H1 (cell line): Measurements from ENCODE around the gene GBGT1. TPM values are rescaled to one million over a fixed set of nuclear protein-coding genes. Genes with fewer than 3 reads are reported as not detected.

ENCODE experiments used
- CTCF ChIA-PET: fragments of 300-600 bp; sonication (Branson Sonifier 250); formaldehyde crosslinking; loops from one replicate; lab custom pipeline; 2021; ENCODE audit not compliant: partially characterized antibody; lab: Charles Lee
- POLR2A ChIA-PET: fragments of 300-600 bp; sonication (Branson Sonifier 250); formaldehyde crosslinking; loops from one replicate; lab custom pipeline; 2021; ENCODE audit warnings: inconsistent platforms; ENCODE audit not compliant: partially characterized antibody; lab: Charles Lee
- DNase-seq, 2 experiments: peaks; one replicate each; pipeline versions ENCODE4 v3.0.0 to v3.0.0-alpha.2; 2010 to 2022; ENCODE audit warnings: low spot score in 2 of 2, low read depth in 1 of 2, mixed read lengths in 1 of 2
- FAIRE-seq: peaks from 2 replicates; lab custom pipeline; 2011; peaks lifted over from hg19 to GRCh38; lab: Jason Lieb, UNC
- H2AFZ ChIP-seq: 2 replicates; pipeline ENCODE4 v1.8.1; 2012; ENCODE audit warnings: low read length, inconsistent platforms
- H2AK5ac ChIP-seq: 2 replicates; pipeline ENCODE4 v1.6.1; 2013; ENCODE audit warnings: low read depth, low read length
- H2BK120ac ChIP-seq: replicated peaks from 2 replicates; pipeline ENCODE3; 2013; ENCODE audit warnings: low read depth, low read length, inconsistent platforms
- H2BK12ac ChIP-seq: 2 replicates; pipeline ENCODE4 v1.6.1; 2013; ENCODE audit warnings: low read depth, low read length
- H2BK15ac ChIP-seq: 2 replicates; pipeline ENCODE4 v1.6.1; 2013; ENCODE audit warnings: low read length
- H2BK20ac ChIP-seq: 2 replicates; pipeline ENCODE4 v1.6.1; 2013; ENCODE audit warnings: low read length
- H2BK5ac ChIP-seq: 2 replicates; pipeline ENCODE4 v1.6.1; 2013; ENCODE audit warnings: low read depth, low read length
- H3K14ac ChIP-seq: 2 replicates; pipeline ENCODE4 v1.6.1; 2013; ENCODE audit warnings: inconsistent platforms; ENCODE audit not compliant: insufficient read length
- H3K18ac ChIP-seq: 2 replicates; pipeline ENCODE4 v1.6.1; 2013; ENCODE audit warnings: low read length; ENCODE audit errors: extremely low read depth
- H3K23ac ChIP-seq: 2 replicates; pipeline ENCODE4 v1.6.1; 2013; ENCODE audit warnings: inconsistent platforms; ENCODE audit not compliant: insufficient read length
- H3K23me2 ChIP-seq: 2 replicates; pipeline ENCODE4 v1.6.1; 2013; ENCODE audit warnings: low read depth, low read length
- H3K27ac ChIP-seq: 2 replicates; pipeline ENCODE4 v1.6.1; 2011; ENCODE audit warnings: low read depth, low read length, inconsistent platforms
- H3K27me3 ChIP-seq, 4 experiments: replicated peaks in 1 of 4; 1 replicate in 1 of 4; 2 replicates in 3 of 4; pipeline versions ENCODE4 v1.6.1 to v1.8.1; 2011 to 2013; ENCODE audit warnings: low read length in 3 of 4, mild to moderate bottlenecking in 3 of 4, inconsistent platforms in 2 of 4, mixed read lengths in 2 of 4, moderate library complexity in 1 of 4; ENCODE audit not compliant: control insufficient read depth in 3 of 4, insufficient read depth in 3 of 4; ENCODE audit errors: extremely low read depth in 1 of 4
- H3K36me3 ChIP-seq, 4 experiments: 2 replicates each; pipeline versions ENCODE4 v1.6.1 to v1.8.1; 2011 to 2013; ENCODE audit warnings: mild to moderate bottlenecking in 4 of 4, low read length in 3 of 4, moderate library complexity in 2 of 4, control low read depth in 1 of 4, inconsistent platforms in 1 of 4; ENCODE audit not compliant: insufficient read depth in 4 of 4, control insufficient read depth in 2 of 4
- H3K4ac ChIP-seq: replicated peaks from 2 replicates; pipeline ENCODE3; 2013; ENCODE audit warnings: low read length, low read depth, mixed read lengths, inconsistent platforms; ENCODE audit not compliant: insufficient read length
- H3K4me1 ChIP-seq, 4 experiments: replicated peaks in 1 of 4; 1 replicate in 1 of 4; 2 replicates in 3 of 4; pipeline versions ENCODE4 v1.6.1 to v1.8.1; 2011 to 2013; ENCODE audit warnings: low read length in 3 of 4, inconsistent platforms in 2 of 4, mixed read lengths in 1 of 4; ENCODE audit not compliant: insufficient read depth in 4 of 4, control insufficient read depth in 3 of 4
- H3K4me2 ChIP-seq, 2 experiments: 2 replicates each; pipeline versions ENCODE4 v1.6.1 to v1.8.1; 2011 to 2013; ENCODE audit warnings: low read depth in 2 of 2, low read length in 2 of 2, control low read depth in 1 of 2, inconsistent platforms in 1 of 2, mild to moderate bottlenecking in 1 of 2; ENCODE audit not compliant: insufficient read depth in 1 of 2
- H3K4me3 ChIP-seq, 4 experiments: fragments of 200-600, 300-600 bp in 1 of 4; sonication (generic), shearing (Covaris generic), sonication (Bioruptor Twin) in 1 of 4; 2 replicates each; pipeline versions ENCODE4 v1.5.1 to v1.8.1; 2011 to 2016; ENCODE audit warnings: low read length in 4 of 4, low read depth in 3 of 4, control low read depth in 2 of 4, inconsistent platforms in 2 of 4, mild to moderate bottlenecking in 2 of 4, mixed read lengths in 1 of 4, moderate library complexity in 1 of 4; ENCODE audit not compliant: insufficient read depth in 2 of 4; ENCODE audit errors: extremely low read depth in 1 of 4
- H3K56ac ChIP-seq: replicated peaks from 2 replicates; pipeline ENCODE3; 2013; ENCODE audit warnings: low read depth, mild to moderate bottlenecking, mixed read lengths, low read length, inconsistent platforms; ENCODE audit not compliant: insufficient read length
- H3K79me1 ChIP-seq: 2 replicates; pipeline ENCODE4 v1.6.1; 2013; ENCODE audit warnings: low read depth, low read length, control low read depth
- H3K79me2 ChIP-seq, 2 experiments: 2 replicates each; pipeline versions ENCODE4 v1.6.1 to v1.8.1; 2012 to 2013; ENCODE audit warnings: low read length in 2 of 2, mild to moderate bottlenecking in 2 of 2, inconsistent platforms in 1 of 2; ENCODE audit not compliant: insufficient read depth in 2 of 2, control insufficient read depth in 1 of 2
- H3K9ac ChIP-seq, 4 experiments: replicated peaks in 1 of 4; 1 replicate in 1 of 4; 2 replicates in 3 of 4; pipeline versions ENCODE4 v1.6.1 to v1.8.1; 2011 to 2013; ENCODE audit warnings: low read depth in 3 of 4, low read length in 3 of 4, control low read depth in 2 of 4, mild to moderate bottlenecking in 2 of 4, moderate library complexity in 2 of 4, inconsistent platforms in 1 of 4; ENCODE audit errors: extremely low read depth in 1 of 4
- H3K9me3 ChIP-seq, 2 experiments: 2 replicates each; pipeline versions ENCODE4 v1.6.1 to v1.8.1; 2012 to 2013; ENCODE audit warnings: mild to moderate bottlenecking in 2 of 2, moderate library complexity in 2 of 2, control low read depth in 1 of 2, inconsistent platforms in 1 of 2, low read depth in 1 of 2, low read length in 1 of 2, mixed read lengths in 1 of 2; ENCODE audit not compliant: insufficient read depth in 2 of 2
- H4K20me1 ChIP-seq, 2 experiments: replicated peaks in 1 of 2; 2 replicates each; pipeline versions ENCODE3 to v1.8.1; 2011 to 2013; ENCODE audit warnings: inconsistent platforms in 2 of 2, low read length in 2 of 2, mild to moderate bottlenecking in 1 of 2; ENCODE audit not compliant: insufficient read depth in 2 of 2, control insufficient read depth in 1 of 2
- H4K5ac ChIP-seq: 2 replicates; pipeline ENCODE4 v1.6.1; 2013; ENCODE audit warnings: low read length, low read depth, mixed read lengths, inconsistent platforms; ENCODE audit not compliant: insufficient read length
- H4K8ac ChIP-seq: 2 replicates; pipeline ENCODE4 v1.8.0; 2013; ENCODE audit warnings: mild to moderate bottlenecking, moderate library complexity, low read length, inconsistent platforms; ENCODE audit not compliant: insufficient read depth; ENCODE audit errors: extremely low read depth
- H4K91ac ChIP-seq: replicated peaks from 2 replicates; pipeline ENCODE3; 2013; ENCODE audit warnings: low read length, mixed read lengths, inconsistent platforms; ENCODE audit not compliant: insufficient read length
- ASH2L ChIP-seq: fragments of 200-600, 300-600 bp; sonication (generic); IDR thresholded peaks from one replicate; pipeline ENCODE4 v1.7.1; 2017; ENCODE audit warnings: low read length
- CBX5 ChIP-seq: fragments of 300-800, 300-1000 bp; sonication (generic); IDR thresholded peaks from 2 replicates; pipeline ENCODE4 v1.7.1; 2016; ENCODE audit warnings: antibody characterized with exemption, low read length, low read depth
- CTBP2 ChIP-seq: IDR thresholded peaks from 2 replicates; pipeline ENCODE4 v1.7.0; 2011; ENCODE audit warnings: borderline replicate concordance, mild to moderate bottlenecking, moderate library complexity, mixed read lengths, low read length; ENCODE audit not compliant: insufficient read depth, insufficient read length
- EGR1 ChIP-seq: IDR thresholded peaks from 2 replicates; pipeline ENCODE4 v1.6.1; 2011; ENCODE audit warnings: low read depth, low read length, borderline replicate concordance
- JUN ChIP-seq: IDR thresholded peaks from 2 replicates; pipeline ENCODE4 v1.6.1; 2011; ENCODE audit warnings: low read depth, mild to moderate bottlenecking, improper control_type of control experiment, low read length
- KDM4A ChIP-seq: IDR thresholded peaks from one replicate; pipeline ENCODE4 v1.7.1; 2012; ENCODE audit warnings: low read depth, mild to moderate bottlenecking, moderate library complexity, low read length, inconsistent platforms; ENCODE audit not compliant: severe bottlenecking
- KDM5A ChIP-seq: fragments of 200-600 bp; IDR thresholded peaks from 2 replicates; pipeline ENCODE4 v1.7.1; 2012; ENCODE audit warnings: mild to moderate bottlenecking, low read length, inconsistent platforms, mixed read lengths
- RAD21 ChIP-seq, 2 experiments: IDR thresholded peaks in 1 of 2; conservative IDR thresholded peaks in 1 of 2; 2 replicates each; pipeline ENCODE4 v1.6.1; 2011; ENCODE audit warnings: low read depth in 2 of 2, low read length in 2 of 2, improper control_type of control experiment in 1 of 2, inconsistent platforms in 1 of 2, mild to moderate bottlenecking in 1 of 2, moderate library complexity in 1 of 2
- RBBP5 ChIP-seq: IDR thresholded peaks from 2 replicates; pipeline ENCODE4 v1.7.1; 2012; ENCODE audit warnings: low read depth, mild to moderate bottlenecking, inconsistent platforms, low read length, moderate library complexity, borderline replicate concordance
- SAP30 ChIP-seq: fragments of 300-600 bp; sonication (generic); IDR thresholded peaks from 2 replicates; pipeline ENCODE4 v1.7.1; 2012; ENCODE audit warnings: low read length, moderate library complexity, mild to moderate bottlenecking, inconsistent platforms; ENCODE audit not compliant: insufficient read depth, insufficient replicate concordance
- SP1 ChIP-seq: IDR thresholded peaks from 2 replicates; pipeline ENCODE4 v1.6.1; 2011; ENCODE audit warnings: low read depth, low read length
- YY1 ChIP-seq: IDR thresholded peaks from 2 replicates; pipeline ENCODE4 v1.6.1; 2011; ENCODE audit warnings: low read depth, mild to moderate bottlenecking, low read length
- WGBS, 2 experiments: shearing (Covaris generic) in 1 of 2; methylation state at CpG; one replicate each; pipeline versions ENCODE4 v1.1.6 to v1.1.7; 2013 to 2015; ENCODE audit warnings: low lambda C conversion rate in 2 of 2, mixed read lengths in 2 of 2, inconsistent platforms in 1 of 2, low coverage in 1 of 2, missing lambda C conversion rate in 1 of 2; ENCODE audit not compliant: insufficient replicate concordance in 2 of 2, insufficient coverage in 1 of 2, insufficient read length in 1 of 2; ENCODE audit errors: extremely low coverage in 1 of 2, missing lambda C conversion rate in 1 of 2; 5-methylcytosine and 5-hydroxymethylcytosine counted together
- polyA plus RNA-seq, 7 experiments: library from polyadenylated mRNA; depleted of rRNA in 3 of 7; stranded (reverse) in 5 of 7; unstranded in 2 of 7; fragments of >200 nt in 5 of 7; fragments of 200-250 nt in 2 of 7; gene quantifications; 1 replicate in 5 of 7; 2 replicates in 1 of 7; 4 replicates in 1 of 7; pipeline versions ENCODE4 v1.2.1 to v1.2.3, GENCODE V29; 2011 to 2013; ENCODE audit warnings: missing spikeins in 2 of 7, mixed read lengths in 2 of 7
- total RNA-seq: library from RNA; stranded (reverse); fragmentation: NEBNext Ultra II Directional; extraction: Animal tissue kit (Norgen Biotek cat#: 25700); gene quantifications from 2 replicates; pipeline ENCODE4 v1.2.1, GENCODE V29; 2021
- TF ChIP-seq, protein P1 (sequence below): IDR thresholded peaks from 2 replicates; pipeline ENCODE4 v1.6.1; 2012; ENCODE audit warnings: inconsistent platforms

The GBGT1 gene
- total and polyA plus RNA-seq, 2 of the 8 experiments (the other 6 are each of a cell fraction or from before 2014, with no cell fraction given), result 7.1 to 9.7 TPM

DNA sequence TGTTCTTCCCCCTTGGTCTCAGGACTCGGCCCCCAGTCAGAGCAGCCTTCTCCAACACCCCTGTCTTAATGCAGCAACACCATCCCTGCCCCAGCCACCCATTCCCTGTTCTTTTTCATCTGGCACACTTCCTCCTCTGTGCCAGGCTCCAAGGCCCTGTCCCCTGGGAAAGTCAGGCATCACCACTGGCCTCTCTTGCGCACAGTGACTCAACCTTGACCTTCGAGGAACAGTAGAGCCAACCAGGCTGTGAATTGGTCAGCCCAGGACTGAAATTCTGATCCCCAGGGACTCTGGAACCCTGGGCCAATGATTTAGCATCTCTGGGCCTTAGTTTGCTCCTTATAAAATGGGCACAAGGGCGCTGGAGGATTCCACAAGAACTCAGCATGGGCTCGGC, 32.2 kb downstream of the GBGT1 start:
- H4K20me1 ChIP-seq, result peaks cover 12 to 37% of the 10 kb centered on the region in 2 experiments
- POLR2A ChIA-PET, result no interaction called here
- TF ChIP-seq, protein P1, sequence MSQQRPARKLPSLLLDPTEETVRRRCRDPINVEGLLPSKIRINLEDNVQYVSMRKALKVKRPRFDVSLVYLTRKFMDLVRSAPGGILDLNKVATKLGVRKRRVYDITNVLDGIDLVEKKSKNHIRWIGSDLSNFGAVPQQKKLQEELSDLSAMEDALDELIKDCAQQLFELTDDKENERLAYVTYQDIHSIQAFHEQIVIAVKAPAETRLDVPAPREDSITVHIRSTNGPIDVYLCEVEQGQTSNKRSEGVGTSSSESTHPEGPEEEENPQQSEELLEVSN, result no peak
- TF ChIP-seq JUN, result no peak
- TF ChIP-seq CBX5, result no peak
- TF ChIP-seq SAP30, result no peak
- no peak for TF ChIP-seq ASH2L
- no peak for TF ChIP-seq KDM5A
- TF ChIP-seq EGR1, result no peak
- TF ChIP-seq YY1, result no peak
- TF ChIP-seq KDM4A, result no peak
- no peak for TF ChIP-seq RAD21 (IDR thresholded peaks at IDR 0.05 in 1 of 2, conservative IDR thresholded peaks at IDR 0.05 in 1 of 2; ENCODE audit: low read depth in 2 of 2, low read length in 2 of 2)
- no peak for TF ChIP-seq RBBP5
- no peak for TF ChIP-seq SP1
- TF ChIP-seq CTBP2, result no peak

More for the DNA sequence above, 32.2 kb downstream of the GBGT1 start:
- CTCF ChIA-PET, result interaction anchor here (1.1 to 6.2 kb wide), 2 partner anchors 14 to 29 kb away, joined by 3 to 67 read pairs; no protein-coding TSS in a partner anchor
- Histone ChIP-seq H3K14ac (no peak overlapping the region), H4K8ac (peak overlapping the region; percentile 4; the same call in 1 of the 2 replicates), H3K56ac (no peak overlapping the region), H2BK12ac (no peak overlapping the region), H3K23ac (no peak overlapping the region), H3K4me1 (peaks cover 0 to 13% (median 10%) of the 10 kb centered on the region in 4 experiments; a peak in 5 of 7 replicates), H3K36me3 (no peaks in the 10 kb centered on the region), H3K23me2 (no peaks in the 10 kb centered on the region), H3K79me2 (no peaks in the 10 kb centered on the region; a peak in 1 of 4 replicates), H2BK5ac (no peak overlapping the region), H2BK20ac (no peak overlapping the region), H4K91ac (no peak overlapping the region), H2AK5ac (no peak overlapping the region), H3K9me3 (no peaks in the 10 kb centered on the region), H3K27me3 (no peaks in the 10 kb centered on the region; a peak in 1 of 7 replicates), H3K4me3 (no peak overlapping the region), H4K5ac (no peak overlapping the region), H2BK120ac (no peak overlapping the region), H2BK15ac (no peak overlapping the region), H3K9ac (no peak overlapping the region), H3K4me2 (no peak overlapping the region), H3K27ac (no peak overlapping the region), H2AFZ (no peak overlapping the region), H3K4ac (no peak overlapping the region), H3K18ac (no peak overlapping the region), H3K79me1 (peaks cover 3% of the 10 kb centered on the region)
- no peak for DNase-seq
- FAIRE-seq, result no peak
- 90% methylated on average over 5 of the region's 5 CpGs; no CpG with 5 or more reads in 1 of the 2 experiments for WGBS, 2 experiments
